PC-9 (cell line): ENCODE data around the gene SCN10A.

ENCODE experiments used
- CTCF ChIP-seq: fragments of 200-600 bp; sonication (generic); conservative IDR thresholded peaks from 2 replicates; pipeline ENCODE4 v1.6.1; 2017; ENCODE audit warnings: mixed run types, antibody characterized with exemption, mild to moderate bottlenecking, moderate library complexity
- EZH2 ChIP-seq: fragments of 200-600 bp; sonication (generic); IDR thresholded peaks from 2 replicates; pipeline ENCODE4 v1.8.0; 2017; ENCODE audit warnings: antibody characterized with exemption, low read depth

- TF ChIP-seq CTCF (peak; percentile 48), EZH2 (no peak)
Observed at GRCh38 chr3:38738630-38739395, 77.2 kb downstream of the SCN10A start.
